Testis (tissue), 3 donors: Measurements from ENCODE around the gene SFR1. TPM values are rescaled to one million over a fixed set of nuclear protein-coding genes. Genes with fewer than 3 reads are reported as not detected.

Experiments
- DNase-seq: peaks from one replicate; pipeline ENCODE4 v3.0.0-alpha.2; 2019
- H3K27ac ChIP-seq, 2 donors: fragments of 200-600 bp; sonication (generic); one replicate each; pipeline ENCODE4 v1.5.1; 2019
- H3K27me3 ChIP-seq: fragments of 200-600 bp; sonication (generic); one replicate; pipeline ENCODE4 v1.5.1; 2019
- H3K36me3 ChIP-seq: fragments of 200-600 bp; sonication (generic); one replicate; pipeline ENCODE4 v1.5.1; 2017; ENCODE audit warnings: low read depth; ENCODE audit errors: missing control alignments
- H3K4me1 ChIP-seq: fragments of 200-600 bp; sonication (generic); one replicate; pipeline ENCODE4 v1.5.1; 2019
- H3K4me3 ChIP-seq, 2 donors: fragments of 200-600 bp; sonication (generic); one replicate each; pipeline ENCODE4 v1.5.1; 2017 to 2019
- H3K9me3 ChIP-seq: fragments of 200-600 bp; sonication (generic); one replicate; pipeline ENCODE4 v1.5.1; 2017
- POLR2A ChIP-seq: fragments of 450-650 bp; IDR thresholded peaks from one replicate; pipeline ENCODE4 v1.6.1; 2017; ENCODE audit warnings: antibody characterized with exemption, mild to moderate bottlenecking, moderate library complexity
- WGBS, 2 donors: methylation state at CpG; one replicate each; pipeline ENCODE4 v1.1.5; 2018; 5-methylcytosine and 5-hydroxymethylcytosine counted together
- intact Hi-C: fragments of 100-400 bp; cut with DNase I; formaldehyde crosslinking; loops from one replicate; pipeline ENCODE4 v1.15.1; 2023; ENCODE audit warnings: low total_unique reads
- polyA plus RNA-seq: library from polyadenylated mRNA; stranded (reverse); fragments of 350-450 nt; fragmentation: Illumina TruSeq; extraction: RNeasy Lipid Tissue Mini Kit (QIAGEN cat#74804); gene quantifications from one replicate; pipeline ENCODE4 v1.2.3, GENCODE V29; 2014; ENCODE audit warnings: low read depth, low replicate concordance; ENCODE audit not compliant: insufficient read depth
- total RNA-seq, 2 donors: library from RNA; depleted of rRNA; stranded (reverse); fragments of >200 nt; gene quantifications; one replicate each; pipeline ENCODE4 v1.2.3, GENCODE V29; 2016
- TF ChIP-seq, protein P1 (sequence below), 3 experiments: fragments of 450-650 bp in 2 of 3; fragments of 200-600 bp in 1 of 3; sonication (generic) in 1 of 3; IDR thresholded peaks; one replicate each; pipeline ENCODE4 v1.5.1; 2016 to 2019; ENCODE audit warnings: antibody characterized with exemption in 3 of 3, mild to moderate bottlenecking in 2 of 3, moderate library complexity in 1 of 3

SFR1 gene
- total and polyA plus RNA-seq, 3 donors from 2014 or later, result 14.7 to 42.8 (median 25.3) TPM

DNA sequence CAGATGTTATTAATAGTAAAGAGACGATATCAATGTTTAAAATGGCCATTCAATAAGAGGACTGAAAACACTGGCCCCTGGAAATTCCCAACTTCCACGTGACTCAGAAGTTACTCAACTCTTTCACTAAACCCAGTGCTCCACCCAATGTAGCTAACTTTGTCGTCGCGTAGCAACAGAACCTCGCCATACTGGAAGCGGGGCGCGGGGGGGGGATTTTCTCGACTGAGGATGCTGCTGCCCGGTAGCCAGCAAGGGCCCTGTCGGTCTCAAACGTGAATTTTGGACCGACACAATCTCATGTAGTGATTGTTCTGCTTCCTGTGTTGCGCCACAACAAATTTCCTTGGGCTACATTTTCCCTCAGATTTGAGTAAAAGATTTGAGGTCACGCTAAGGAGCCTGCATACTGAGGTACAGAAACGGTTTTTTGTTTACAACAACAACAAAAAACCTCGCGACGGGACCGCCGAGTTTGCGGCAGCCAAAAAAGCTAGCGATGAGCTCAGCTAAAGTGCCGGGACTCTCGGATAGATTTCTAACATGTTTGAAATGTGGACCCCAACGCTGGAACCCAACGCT, 977 bp upstream of the SFR1 start:
- Histone ChIP-seq H3K36me3 (no peaks in the 10 kb centered on the region), H3K4me1 (peaks cover 15% of the 10 kb centered on the region), H3K27ac (peak overlapping the region; percentile 97 to 100), H3K27me3 (no peaks in the 10 kb centered on the region), H3K4me3 (peak overlapping the region; percentile 80 to 87), H3K9me3 (no peaks in the 10 kb centered on the region)
- no peak for TF ChIP-seq POLR2A
- TF ChIP-seq, protein P1, sequence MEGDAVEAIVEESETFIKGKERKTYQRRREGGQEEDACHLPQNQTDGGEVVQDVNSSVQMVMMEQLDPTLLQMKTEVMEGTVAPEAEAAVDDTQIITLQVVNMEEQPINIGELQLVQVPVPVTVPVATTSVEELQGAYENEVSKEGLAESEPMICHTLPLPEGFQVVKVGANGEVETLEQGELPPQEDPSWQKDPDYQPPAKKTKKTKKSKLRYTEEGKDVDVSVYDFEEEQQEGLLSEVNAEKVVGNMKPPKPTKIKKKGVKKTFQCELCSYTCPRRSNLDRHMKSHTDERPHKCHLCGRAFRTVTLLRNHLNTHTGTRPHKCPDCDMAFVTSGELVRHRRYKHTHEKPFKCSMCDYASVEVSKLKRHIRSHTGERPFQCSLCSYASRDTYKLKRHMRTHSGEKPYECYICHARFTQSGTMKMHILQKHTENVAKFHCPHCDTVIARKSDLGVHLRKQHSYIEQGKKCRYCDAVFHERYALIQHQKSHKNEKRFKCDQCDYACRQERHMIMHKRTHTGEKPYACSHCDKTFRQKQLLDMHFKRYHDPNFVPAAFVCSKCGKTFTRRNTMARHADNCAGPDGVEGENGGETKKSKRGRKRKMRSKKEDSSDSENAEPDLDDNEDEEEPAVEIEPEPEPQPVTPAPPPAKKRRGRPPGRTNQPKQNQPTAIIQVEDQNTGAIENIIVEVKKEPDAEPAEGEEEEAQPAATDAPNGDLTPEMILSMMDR (IDR thresholded peaks at IDR 0.05), result no peak
- intact Hi-C loops, result loop anchor here (5.0 kb wide), 1 partner anchor 111 kb away; the partner anchor contains the start of gene CFAP43
- DNase-seq, result peak; percentile 96
- 1% methylated on average over 26 to 28 of the region's 28 CpGs for WGBS, 2 donors

GRCh38 chr10:104122225-104123107, 495 bp downstream of the SFR1 start:
- peak overlapping the region; percentile 80 to 87 for H3K4me3 ChIP-seq
- TF ChIP-seq, protein P1 (IDR thresholded peaks at IDR 0.05), result no peak
- no peak for TF ChIP-seq POLR2A
- intact Hi-C loops, result loop anchor here (5.0 kb wide), 1 partner anchor 110 kb away; the partner anchor contains the start of gene CFAP43
- peak overlapping the region; percentile 97 to 100 for H3K27ac ChIP-seq
- H3K36me3 ChIP-seq, result no peaks in the 10 kb centered on the region
- no peaks in the 10 kb centered on the region for H3K27me3 ChIP-seq
- WGBS, 2 donors, result 15 to 16% methylated on average over 20 to 23 of the region's 23 CpGs
- H3K4me1 ChIP-seq, result peaks cover 15% of the 10 kb centered on the region
- no peaks in the 10 kb centered on the region for H3K9me3 ChIP-seq
- peak; percentile 48 for DNase-seq

DNA sequence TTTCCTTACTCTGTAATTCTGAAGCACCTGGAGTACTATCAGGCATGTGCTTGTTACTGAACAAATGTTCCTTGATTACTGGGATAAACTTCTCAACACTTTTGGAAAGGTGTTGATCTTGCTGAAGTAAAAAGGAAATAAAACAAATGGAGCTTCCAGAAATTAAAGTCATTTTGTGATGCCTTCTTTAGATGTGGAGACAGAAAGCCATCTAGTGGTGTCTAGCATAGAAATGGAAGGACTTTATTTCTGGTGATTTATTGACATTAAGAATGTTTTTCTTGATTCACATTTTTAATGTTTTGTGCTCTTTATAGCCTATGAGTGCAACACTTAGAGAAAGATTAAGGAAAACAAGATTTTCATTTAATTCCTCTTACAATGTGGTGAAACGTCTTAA, 1.4 kb downstream of the SFR1 start:
- H3K4me3 ChIP-seq, result no peak overlapping the region
- H3K27ac ChIP-seq, result no peak overlapping the region
- no peaks in the 10 kb centered on the region for H3K27me3 ChIP-seq
- intact Hi-C loops, result loop anchor here (5.0 kb wide), 1 partner anchor 109 kb away; the partner anchor contains the start of gene CFAP43
- no peaks in the 10 kb centered on the region for H3K36me3 ChIP-seq
- peaks cover 15% of the 10 kb centered on the region for H3K4me1 ChIP-seq
- TF ChIP-seq, protein P1 (IDR thresholded peaks at IDR 0.05), result no peak
- TF ChIP-seq POLR2A, result no peak
- WGBS, 2 donors, result 66 to 74% methylated on average over 1 of the region's 1 CpG
- no peak for DNase-seq
- no peaks in the 10 kb centered on the region for H3K9me3 ChIP-seq

DNA sequence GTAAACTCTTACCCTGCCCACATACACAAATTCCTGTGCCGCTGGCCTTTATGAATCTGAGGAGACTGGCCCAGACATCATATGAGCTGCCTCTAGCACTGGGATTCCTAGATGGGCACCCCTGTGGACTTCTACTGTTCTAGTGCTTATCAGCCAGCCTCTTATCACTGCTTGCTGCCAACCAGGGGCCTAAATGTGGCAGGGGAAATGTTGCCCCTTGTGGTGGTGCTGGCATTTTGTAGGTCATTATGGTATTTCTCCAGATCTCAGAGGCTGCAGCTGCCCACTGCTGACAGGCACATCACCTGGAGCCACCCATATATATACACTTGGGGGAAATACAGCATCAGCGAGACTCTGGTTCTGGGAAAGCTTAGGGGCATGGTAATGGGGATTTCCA, 5.4 kb downstream of the SFR1 start:
- DNase-seq, result peak; percentile 20
- Histone ChIP-seq H3K4me1 (no peaks in the 10 kb centered on the region), H3K27ac (no peak overlapping the region), H3K36me3 (no peaks in the 10 kb centered on the region), H3K4me3 (no peak overlapping the region), H3K27me3 (no peaks in the 10 kb centered on the region), H3K9me3 (no peaks in the 10 kb centered on the region)
- WGBS, 2 donors, result 86 to 87% methylated on average over 2 of the region's 2 CpGs
- intact Hi-C loops, result no loop called here
- TF ChIP-seq POLR2A, result no peak
- TF ChIP-seq, protein P1 (IDR thresholded peaks at IDR 0.05), result no peak
